ENCODE data around the gene CCBE1.

Gene CCBE1

DNA sequence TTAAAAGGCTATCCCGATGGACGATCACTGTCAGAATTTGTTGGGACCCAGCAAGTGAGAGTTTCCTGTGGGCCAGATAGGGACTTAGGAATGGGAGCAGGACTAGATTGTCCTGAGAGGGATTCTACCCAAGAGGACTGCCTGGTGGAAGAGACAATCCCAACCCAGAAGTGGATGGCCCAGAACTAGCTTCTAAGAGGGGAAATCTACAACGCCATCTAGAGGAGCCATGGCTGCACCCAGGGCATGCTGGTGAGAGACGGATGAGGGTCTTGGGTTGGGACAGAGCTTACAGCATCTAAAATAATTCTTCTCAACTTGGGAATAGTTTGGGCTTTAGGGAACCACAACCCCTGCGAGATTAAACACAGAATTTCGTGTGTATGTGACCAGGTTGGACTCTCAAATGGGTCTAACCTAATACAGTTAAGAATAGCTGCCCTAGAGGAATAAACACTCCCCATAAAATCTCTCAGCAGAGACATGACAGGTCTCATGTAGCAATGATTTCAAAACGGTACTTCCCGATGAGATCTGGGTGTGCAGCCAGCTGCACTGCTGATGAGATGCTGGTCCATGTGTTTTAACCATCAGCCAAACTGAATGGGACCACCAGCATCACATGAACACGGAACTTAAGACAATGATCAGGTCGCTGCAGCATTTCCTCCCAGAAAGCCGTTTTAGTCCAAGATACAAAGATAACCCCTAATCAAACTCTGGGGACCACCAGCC, 50.8 kb downstream of the CCBE1 start:
- TF ChIP-seq, protein P1, sequence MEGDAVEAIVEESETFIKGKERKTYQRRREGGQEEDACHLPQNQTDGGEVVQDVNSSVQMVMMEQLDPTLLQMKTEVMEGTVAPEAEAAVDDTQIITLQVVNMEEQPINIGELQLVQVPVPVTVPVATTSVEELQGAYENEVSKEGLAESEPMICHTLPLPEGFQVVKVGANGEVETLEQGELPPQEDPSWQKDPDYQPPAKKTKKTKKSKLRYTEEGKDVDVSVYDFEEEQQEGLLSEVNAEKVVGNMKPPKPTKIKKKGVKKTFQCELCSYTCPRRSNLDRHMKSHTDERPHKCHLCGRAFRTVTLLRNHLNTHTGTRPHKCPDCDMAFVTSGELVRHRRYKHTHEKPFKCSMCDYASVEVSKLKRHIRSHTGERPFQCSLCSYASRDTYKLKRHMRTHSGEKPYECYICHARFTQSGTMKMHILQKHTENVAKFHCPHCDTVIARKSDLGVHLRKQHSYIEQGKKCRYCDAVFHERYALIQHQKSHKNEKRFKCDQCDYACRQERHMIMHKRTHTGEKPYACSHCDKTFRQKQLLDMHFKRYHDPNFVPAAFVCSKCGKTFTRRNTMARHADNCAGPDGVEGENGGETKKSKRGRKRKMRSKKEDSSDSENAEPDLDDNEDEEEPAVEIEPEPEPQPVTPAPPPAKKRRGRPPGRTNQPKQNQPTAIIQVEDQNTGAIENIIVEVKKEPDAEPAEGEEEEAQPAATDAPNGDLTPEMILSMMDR (conservative IDR thresholded peaks at IDR 0.05; ENCODE audit: low read length): no peak
- no peak for DNase-seq (ENCODE audit: low read depth)
- H3K4me3 ChIP-seq (ENCODE audit: low read length): no peak overlapping the region

DNA sequence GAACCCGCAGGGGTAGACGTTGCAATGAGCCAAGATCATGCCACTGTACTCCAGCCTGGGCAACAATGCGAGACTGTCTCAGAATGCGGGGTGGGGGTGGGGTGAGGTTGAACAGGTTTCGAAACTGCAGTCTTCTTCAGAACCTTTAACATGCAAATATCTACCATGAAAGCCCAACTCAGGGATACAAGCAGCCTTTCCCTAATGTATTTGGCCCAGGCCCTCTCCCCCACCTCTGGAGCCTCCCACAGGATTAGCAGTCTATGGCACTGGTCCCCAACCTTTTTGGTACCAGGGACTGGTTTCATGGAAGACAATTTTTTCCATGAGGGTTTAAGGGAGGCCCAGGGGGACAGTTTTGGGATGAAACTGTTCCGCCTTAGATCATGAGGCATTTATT, 53.5 kb downstream of the CCBE1 start:
- TF ChIP-seq, protein P1 (conservative IDR thresholded peaks at IDR 0.05; ENCODE audit: low read length): no peak
- no peak for DNase-seq (ENCODE audit: low read depth)
- H3K4me3 ChIP-seq (ENCODE audit: low read length): no peak overlapping the region

DNA sequence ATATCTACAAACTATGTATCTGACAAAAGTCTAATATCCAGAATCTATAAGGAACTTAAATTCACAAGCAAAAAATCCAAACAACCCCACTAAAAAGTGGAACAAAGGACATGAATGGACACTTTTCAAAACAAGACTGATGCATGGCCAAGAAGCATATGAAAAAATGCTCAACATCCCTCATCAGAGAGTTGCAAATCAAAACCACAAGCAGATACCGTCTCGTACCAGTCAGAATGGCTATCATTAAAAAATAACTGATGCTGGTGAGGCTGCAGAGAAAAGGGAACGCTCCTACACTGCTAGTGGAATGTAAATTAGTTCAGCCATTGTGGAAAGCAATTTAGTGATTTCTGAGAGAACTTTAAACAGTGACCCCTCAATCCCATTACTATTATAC, 56.5 kb downstream of the CCBE1 start:
- H3K4me3 ChIP-seq (ENCODE audit: low read length): no peak overlapping the region
- DNase-seq (ENCODE audit: low read depth): no peak
- TF ChIP-seq, protein P1 (conservative IDR thresholded peaks at IDR 0.05; ENCODE audit: low read length): no peak

DNA sequence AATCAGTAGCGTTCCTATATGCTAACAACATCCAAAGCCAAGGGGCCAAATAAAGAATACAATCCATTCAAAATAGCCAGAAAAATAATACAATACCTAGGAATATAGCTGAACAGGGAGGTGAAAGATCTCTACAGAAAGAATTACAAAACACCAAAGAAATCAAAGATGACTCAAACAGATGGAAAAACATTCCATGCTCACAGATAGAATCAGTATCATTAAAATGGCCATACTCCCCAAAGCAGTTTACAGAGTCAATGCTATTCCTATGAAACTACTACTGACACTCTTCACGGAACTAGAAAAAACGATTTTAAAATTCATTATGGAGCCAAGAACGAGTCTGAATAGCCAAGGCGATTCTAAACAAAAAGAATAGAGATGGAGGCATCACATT, 57.4 kb downstream of the CCBE1 start:
- H3K4me3 ChIP-seq (ENCODE audit: low read length): no peak overlapping the region
- DNase-seq (ENCODE audit: low read depth): no peak
- TF ChIP-seq, protein P1 (conservative IDR thresholded peaks at IDR 0.05; ENCODE audit: low read length): no peak

DNA sequence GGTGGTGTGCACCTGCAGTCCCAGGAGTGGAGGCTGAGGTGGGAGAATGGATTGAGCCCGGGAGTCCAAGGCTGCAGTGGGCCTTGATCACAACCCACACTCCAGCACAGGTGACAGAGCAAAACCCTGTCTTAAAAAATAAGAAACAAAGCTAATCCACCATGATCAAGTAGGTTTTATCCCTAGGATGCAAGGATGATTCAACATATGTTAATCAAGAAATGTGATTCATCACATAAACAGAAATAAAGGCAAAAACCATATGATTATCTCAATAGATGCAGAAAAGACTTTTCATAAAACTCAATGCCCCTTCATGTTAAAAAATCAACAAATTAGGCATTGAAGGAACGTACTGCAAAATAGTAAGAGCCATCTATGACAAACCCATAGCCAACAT, 58.1 kb downstream of the CCBE1 start:
- H3K4me3 ChIP-seq (ENCODE audit: low read length): no peak overlapping the region
- TF ChIP-seq, protein P1 (conservative IDR thresholded peaks at IDR 0.05; ENCODE audit: low read length): no peak
- no peak for DNase-seq (ENCODE audit: low read depth)

DNA sequence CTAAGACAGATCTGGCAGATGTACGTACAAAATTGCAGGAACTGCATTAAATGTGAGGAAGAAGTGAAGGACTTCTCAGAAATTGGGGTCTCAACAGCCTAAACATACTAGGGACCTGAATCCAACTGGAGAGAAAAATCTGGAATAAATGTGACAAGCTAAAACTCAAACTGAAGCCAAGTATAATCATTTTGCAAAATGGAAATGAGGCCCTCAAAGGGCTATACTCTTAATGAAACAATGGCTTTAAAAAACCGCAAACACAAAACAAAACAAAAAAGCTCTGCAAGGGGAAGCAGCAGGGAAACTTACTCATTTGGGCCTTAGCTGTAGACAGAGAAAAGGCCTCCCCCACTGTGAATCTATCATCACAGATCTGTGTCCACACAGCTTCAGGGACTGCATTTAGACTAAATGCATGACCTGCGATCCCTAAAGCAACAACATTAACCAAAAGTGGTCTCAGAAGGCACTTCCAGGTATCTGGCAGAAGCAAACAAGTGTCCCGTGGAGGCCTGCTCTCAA, 63.2 kb downstream of the CCBE1 start:
- DNase-seq (ENCODE audit: low read depth): no peak
- TF ChIP-seq, protein P1 (conservative IDR thresholded peaks at IDR 0.05; ENCODE audit: low read length): no peak
- 0 out of 2 replicates have a peak overlapping the region, but pooled peaks have one; percentile 1 for H3K4me3 ChIP-seq (ENCODE audit: low read length)

DNA sequence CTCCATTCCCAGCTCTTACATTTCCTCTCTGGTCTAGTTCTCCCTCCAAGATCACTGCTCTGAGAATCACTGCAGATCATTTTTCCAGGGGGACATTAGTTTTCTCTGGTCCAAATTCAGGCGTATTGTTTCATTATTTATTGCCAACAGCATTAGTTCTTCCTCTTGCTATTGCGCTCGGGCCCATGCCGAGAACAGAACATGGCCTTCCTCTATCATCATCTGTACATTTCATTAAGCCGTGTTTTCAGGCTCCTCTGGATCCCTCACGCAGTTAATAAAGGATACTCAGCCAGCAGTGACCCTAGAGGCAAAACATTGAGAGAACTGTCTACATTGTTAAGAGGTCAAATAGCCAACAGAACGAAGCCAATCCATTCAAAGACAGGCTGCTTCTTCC, 63.9 kb downstream of the CCBE1 start:
- DNase-seq (ENCODE audit: low read depth): no peak
- TF ChIP-seq, protein P1 (conservative IDR thresholded peaks at IDR 0.05; ENCODE audit: low read length): no peak
- no peak overlapping the region for H3K4me3 ChIP-seq (ENCODE audit: low read length)
